H1 (cell line): ENCODE measurements around the gene TTC3. TPM values are rescaled to one million over a fixed set of nuclear protein-coding genes. Genes with fewer than 3 reads are reported as not detected.

Source experiments
- CTCF ChIA-PET: fragments of 300-600 bp; sonication (Branson Sonifier 250); formaldehyde crosslinking; loops from one replicate; lab custom pipeline; 2021; ENCODE audit not compliant: partially characterized antibody; lab: Charles Lee
- POLR2A ChIA-PET: fragments of 300-600 bp; sonication (Branson Sonifier 250); formaldehyde crosslinking; loops from one replicate; lab custom pipeline; 2021; ENCODE audit warnings: inconsistent platforms; ENCODE audit not compliant: partially characterized antibody; lab: Charles Lee
- DNase-seq, 2 experiments: peaks; one replicate each; pipeline versions ENCODE4 v3.0.0 to v3.0.0-alpha.2; 2010 to 2022; ENCODE audit warnings: low spot score in 2 of 2, low read depth in 1 of 2, mixed read lengths in 1 of 2
- FAIRE-seq: peaks from 2 replicates; lab custom pipeline; 2011; peaks lifted over from hg19 to GRCh38; lab: Jason Lieb, UNC
- H2AFZ ChIP-seq: 2 replicates; pipeline ENCODE4 v1.8.1; 2012; ENCODE audit warnings: low read length, inconsistent platforms
- H2AK5ac ChIP-seq: 2 replicates; pipeline ENCODE4 v1.6.1; 2013; ENCODE audit warnings: low read depth, low read length
- H2BK120ac ChIP-seq: replicated peaks from 2 replicates; pipeline ENCODE3; 2013; ENCODE audit warnings: low read depth, low read length, inconsistent platforms
- H2BK12ac ChIP-seq: 2 replicates; pipeline ENCODE4 v1.6.1; 2013; ENCODE audit warnings: low read depth, low read length
- H2BK15ac ChIP-seq: 2 replicates; pipeline ENCODE4 v1.6.1; 2013; ENCODE audit warnings: low read length
- H2BK20ac ChIP-seq: 2 replicates; pipeline ENCODE4 v1.6.1; 2013; ENCODE audit warnings: low read length
- H2BK5ac ChIP-seq: 2 replicates; pipeline ENCODE4 v1.6.1; 2013; ENCODE audit warnings: low read depth, low read length
- H3K14ac ChIP-seq: 2 replicates; pipeline ENCODE4 v1.6.1; 2013; ENCODE audit warnings: inconsistent platforms; ENCODE audit not compliant: insufficient read length
- H3K18ac ChIP-seq: 2 replicates; pipeline ENCODE4 v1.6.1; 2013; ENCODE audit warnings: low read length; ENCODE audit errors: extremely low read depth
- H3K23ac ChIP-seq: 2 replicates; pipeline ENCODE4 v1.6.1; 2013; ENCODE audit warnings: inconsistent platforms; ENCODE audit not compliant: insufficient read length
- H3K23me2 ChIP-seq: 2 replicates; pipeline ENCODE4 v1.6.1; 2013; ENCODE audit warnings: low read depth, low read length
- H3K27ac ChIP-seq: 2 replicates; pipeline ENCODE4 v1.6.1; 2011; ENCODE audit warnings: low read depth, low read length, inconsistent platforms
- H3K27me3 ChIP-seq, 4 experiments: replicated peaks in 1 of 4; 1 replicate in 1 of 4; 2 replicates in 3 of 4; pipeline versions ENCODE4 v1.6.1 to v1.8.1; 2011 to 2013; ENCODE audit warnings: low read length in 3 of 4, mild to moderate bottlenecking in 3 of 4, inconsistent platforms in 2 of 4, mixed read lengths in 2 of 4, moderate library complexity in 1 of 4; ENCODE audit not compliant: control insufficient read depth in 3 of 4, insufficient read depth in 3 of 4; ENCODE audit errors: extremely low read depth in 1 of 4
- H3K36me3 ChIP-seq, 4 experiments: 2 replicates each; pipeline versions ENCODE4 v1.6.1 to v1.8.1; 2011 to 2013; ENCODE audit warnings: mild to moderate bottlenecking in 4 of 4, low read length in 3 of 4, moderate library complexity in 2 of 4, control low read depth in 1 of 4, inconsistent platforms in 1 of 4; ENCODE audit not compliant: insufficient read depth in 4 of 4, control insufficient read depth in 2 of 4
- H3K4ac ChIP-seq: replicated peaks from 2 replicates; pipeline ENCODE3; 2013; ENCODE audit warnings: low read length, low read depth, mixed read lengths, inconsistent platforms; ENCODE audit not compliant: insufficient read length
- H3K4me1 ChIP-seq, 4 experiments: replicated peaks in 1 of 4; 1 replicate in 1 of 4; 2 replicates in 3 of 4; pipeline versions ENCODE4 v1.6.1 to v1.8.1; 2011 to 2013; ENCODE audit warnings: low read length in 3 of 4, inconsistent platforms in 2 of 4, mixed read lengths in 1 of 4; ENCODE audit not compliant: insufficient read depth in 4 of 4, control insufficient read depth in 3 of 4
- H3K4me2 ChIP-seq, 2 experiments: 2 replicates each; pipeline versions ENCODE4 v1.6.1 to v1.8.1; 2011 to 2013; ENCODE audit warnings: low read depth in 2 of 2, low read length in 2 of 2, control low read depth in 1 of 2, inconsistent platforms in 1 of 2, mild to moderate bottlenecking in 1 of 2; ENCODE audit not compliant: insufficient read depth in 1 of 2
- H3K4me3 ChIP-seq, 4 experiments: fragments of 200-600, 300-600 bp in 1 of 4; sonication (generic), shearing (Covaris generic), sonication (Bioruptor Twin) in 1 of 4; 2 replicates each; pipeline versions ENCODE4 v1.5.1 to v1.8.1; 2011 to 2016; ENCODE audit warnings: low read length in 4 of 4, low read depth in 3 of 4, control low read depth in 2 of 4, inconsistent platforms in 2 of 4, mild to moderate bottlenecking in 2 of 4, mixed read lengths in 1 of 4, moderate library complexity in 1 of 4; ENCODE audit not compliant: insufficient read depth in 2 of 4; ENCODE audit errors: extremely low read depth in 1 of 4
- H3K56ac ChIP-seq: replicated peaks from 2 replicates; pipeline ENCODE3; 2013; ENCODE audit warnings: low read depth, mild to moderate bottlenecking, mixed read lengths, low read length, inconsistent platforms; ENCODE audit not compliant: insufficient read length
- H3K79me1 ChIP-seq: 2 replicates; pipeline ENCODE4 v1.6.1; 2013; ENCODE audit warnings: low read depth, low read length, control low read depth
- H3K79me2 ChIP-seq, 2 experiments: 2 replicates each; pipeline versions ENCODE4 v1.6.1 to v1.8.1; 2012 to 2013; ENCODE audit warnings: low read length in 2 of 2, mild to moderate bottlenecking in 2 of 2, inconsistent platforms in 1 of 2; ENCODE audit not compliant: insufficient read depth in 2 of 2, control insufficient read depth in 1 of 2
- H3K9ac ChIP-seq, 4 experiments: replicated peaks in 1 of 4; 1 replicate in 1 of 4; 2 replicates in 3 of 4; pipeline versions ENCODE4 v1.6.1 to v1.8.1; 2011 to 2013; ENCODE audit warnings: low read depth in 3 of 4, low read length in 3 of 4, control low read depth in 2 of 4, mild to moderate bottlenecking in 2 of 4, moderate library complexity in 2 of 4, inconsistent platforms in 1 of 4; ENCODE audit errors: extremely low read depth in 1 of 4
- H3K9me3 ChIP-seq, 2 experiments: 2 replicates each; pipeline versions ENCODE4 v1.6.1 to v1.8.1; 2012 to 2013; ENCODE audit warnings: mild to moderate bottlenecking in 2 of 2, moderate library complexity in 2 of 2, control low read depth in 1 of 2, inconsistent platforms in 1 of 2, low read depth in 1 of 2, low read length in 1 of 2, mixed read lengths in 1 of 2; ENCODE audit not compliant: insufficient read depth in 2 of 2
- H4K20me1 ChIP-seq, 2 experiments: replicated peaks in 1 of 2; 2 replicates each; pipeline versions ENCODE3 to v1.8.1; 2011 to 2013; ENCODE audit warnings: inconsistent platforms in 2 of 2, low read length in 2 of 2, mild to moderate bottlenecking in 1 of 2; ENCODE audit not compliant: insufficient read depth in 2 of 2, control insufficient read depth in 1 of 2
- H4K5ac ChIP-seq: 2 replicates; pipeline ENCODE4 v1.6.1; 2013; ENCODE audit warnings: low read length, low read depth, mixed read lengths, inconsistent platforms; ENCODE audit not compliant: insufficient read length
- H4K8ac ChIP-seq: 2 replicates; pipeline ENCODE4 v1.8.0; 2013; ENCODE audit warnings: mild to moderate bottlenecking, moderate library complexity, low read length, inconsistent platforms; ENCODE audit not compliant: insufficient read depth; ENCODE audit errors: extremely low read depth
- H4K91ac ChIP-seq: replicated peaks from 2 replicates; pipeline ENCODE3; 2013; ENCODE audit warnings: low read length, mixed read lengths, inconsistent platforms; ENCODE audit not compliant: insufficient read length
- ATF2 ChIP-seq: IDR thresholded peaks from 2 replicates; pipeline ENCODE4 v1.6.1; 2012; ENCODE audit warnings: low read length, inconsistent platforms
- ATF3 ChIP-seq: IDR thresholded peaks from 2 replicates; pipeline ENCODE4 v1.6.1; 2011; ENCODE audit warnings: low read depth, mild to moderate bottlenecking, low read length; ENCODE audit not compliant: insufficient read depth
- BCL11A ChIP-seq, 2 experiments: IDR thresholded peaks; one replicate each; pipeline ENCODE4 v1.6.1; 2011; ENCODE audit warnings: low read depth in 2 of 2, low read length in 2 of 2, mild to moderate bottlenecking in 2 of 2
- CHD1 ChIP-seq: IDR thresholded peaks from 2 replicates; pipeline ENCODE4 v1.6.1; 2012; ENCODE audit warnings: low read depth, low read length, improper control_type of control experiment
- CREB1 ChIP-seq: IDR thresholded peaks from 2 replicates; pipeline ENCODE4 v1.6.1; 2012; ENCODE audit warnings: inconsistent platforms
- EGR1 ChIP-seq: IDR thresholded peaks from 2 replicates; pipeline ENCODE4 v1.6.1; 2011; ENCODE audit warnings: low read depth, low read length, borderline replicate concordance
- EZH2 ChIP-seq: fragments of 200-600 bp; sonication (generic); IDR thresholded peaks from 2 replicates; pipeline ENCODE4 v1.7.1; 2012; ENCODE audit warnings: low read depth, mild to moderate bottlenecking, moderate library complexity, low read length, inconsistent platforms; ENCODE audit not compliant: severe bottlenecking
- KDM5A ChIP-seq: fragments of 200-600 bp; IDR thresholded peaks from 2 replicates; pipeline ENCODE4 v1.7.1; 2012; ENCODE audit warnings: mild to moderate bottlenecking, low read length, inconsistent platforms, mixed read lengths
- RNF2 ChIP-seq: fragments of 200-900, 300-1000 bp; sonication (generic); IDR thresholded peaks from 2 replicates; pipeline ENCODE4 v1.7.1; 2016; ENCODE audit warnings: borderline replicate concordance, low read depth, mild to moderate bottlenecking, antibody characterized with exemption, low read length; ENCODE audit not compliant: poor library complexity, severe bottlenecking; ENCODE audit errors: missing control alignments
- SP1 ChIP-seq: IDR thresholded peaks from 2 replicates; pipeline ENCODE4 v1.6.1; 2011; ENCODE audit warnings: low read depth, low read length
- SUZ12 ChIP-seq: fragments of 200-600 bp; sonication (generic); IDR thresholded peaks from 2 replicates; pipeline ENCODE4 v1.6.1; 2012; ENCODE audit warnings: mild to moderate bottlenecking, inconsistent platforms, low read length, moderate library complexity, mixed read lengths
- TAF1 ChIP-seq: IDR thresholded peaks from 2 replicates; pipeline ENCODE4 v1.6.1; 2011; ENCODE audit warnings: mild to moderate bottlenecking, low read depth, low read length
- WGBS, 2 experiments: shearing (Covaris generic) in 1 of 2; methylation state at CpG; one replicate each; pipeline versions ENCODE4 v1.1.6 to v1.1.7; 2013 to 2015; ENCODE audit warnings: low lambda C conversion rate in 2 of 2, mixed read lengths in 2 of 2, inconsistent platforms in 1 of 2, low coverage in 1 of 2, missing lambda C conversion rate in 1 of 2; ENCODE audit not compliant: insufficient replicate concordance in 2 of 2, insufficient coverage in 1 of 2, insufficient read length in 1 of 2; ENCODE audit errors: extremely low coverage in 1 of 2, missing lambda C conversion rate in 1 of 2; 5-methylcytosine and 5-hydroxymethylcytosine counted together
- polyA plus RNA-seq, 7 experiments: library from polyadenylated mRNA; depleted of rRNA in 3 of 7; stranded (reverse) in 5 of 7; unstranded in 2 of 7; fragments of >200 nt in 5 of 7; fragments of 200-250 nt in 2 of 7; gene quantifications; 1 replicate in 5 of 7; 2 replicates in 1 of 7; 4 replicates in 1 of 7; pipeline versions ENCODE4 v1.2.1 to v1.2.3, GENCODE V29; 2011 to 2013; ENCODE audit warnings: missing spikeins in 2 of 7, mixed read lengths in 2 of 7
- total RNA-seq: library from RNA; stranded (reverse); fragmentation: NEBNext Ultra II Directional; extraction: Animal tissue kit (Norgen Biotek cat#: 25700); gene quantifications from 2 replicates; pipeline ENCODE4 v1.2.1, GENCODE V29; 2021

Gene TTC3
- total and polyA plus RNA-seq, 2 of the 8 experiments (the other 6 are each of a cell fraction or from before 2014, with no cell fraction given), result 11.0 to 36.2 TPM

GRCh38 chr21:37197746-37198145, 124.7 kb downstream of the TTC3 start:
- H3K27me3 ChIP-seq, result no peaks in the 10 kb centered on the region
- no peak overlapping the region for H4K8ac ChIP-seq
- H2AFZ ChIP-seq, result no peak overlapping the region
- H3K4me2 ChIP-seq, result no peak overlapping the region
- no peak overlapping the region for H3K4me3 ChIP-seq
- no peak overlapping the region for H2BK120ac ChIP-seq
- ChIA-PET CTCF (interaction anchor here (0.7 to 1.6 kb wide), 3 partner anchors 13 to 558 kb away, joined by 3 read pairs; no protein-coding TSS in a partner anchor), POLR2A (no interaction called here)
- H2BK12ac ChIP-seq, result no peak overlapping the region
- no peak overlapping the region for H3K14ac ChIP-seq
- H3K9ac ChIP-seq, result no peak overlapping the region
- H4K20me1 ChIP-seq, result no peaks in the 10 kb centered on the region
- no peaks in the 10 kb centered on the region for H3K9me3 ChIP-seq
- no peak overlapping the region for H4K91ac ChIP-seq
- no peak overlapping the region for H2BK5ac ChIP-seq
- DNase-seq (no peak), FAIRE-seq (no peak)
- no peak overlapping the region for H4K5ac ChIP-seq
- peaks cover 0 to 10% (median 1%) of the 10 kb centered on the region in 4 experiments; a peak in 4 of 7 replicates for H3K4me1 ChIP-seq
- H2BK15ac ChIP-seq, result no peak overlapping the region
- no peak overlapping the region for H3K27ac ChIP-seq
- H3K79me1 ChIP-seq, result no peaks in the 10 kb centered on the region
- H3K79me2 ChIP-seq, result no peaks in the 10 kb centered on the region
- H3K4ac ChIP-seq, result no peak overlapping the region
- H2AK5ac ChIP-seq, result no peak overlapping the region
- H3K56ac ChIP-seq, result no peak overlapping the region
- H3K36me3 ChIP-seq, result peaks cover 0 to 3% (median under 1%) of the 10 kb centered on the region in 4 experiments; a peak in 4 of 8 replicates
- H3K23me2 ChIP-seq, result no peaks in the 10 kb centered on the region
- H2BK20ac ChIP-seq, result no peak overlapping the region
- 84% methylated on average over 4 of the region's 4 CpGs; no CpG with 5 or more reads in 1 of the 2 experiments for WGBS, 2 experiments
- H3K18ac ChIP-seq, result no peak overlapping the region
- H3K23ac ChIP-seq, result no peak overlapping the region
- no peak for TF ChIP-seq CREB1
- no peak for TF ChIP-seq BCL11A (IDR thresholded peaks at IDR 0.05; ENCODE audit: low read depth in 2 of 2, low read length in 2 of 2)
- no peak for TF ChIP-seq EGR1
- TF ChIP-seq RNF2, result no peak
- TF ChIP-seq EZH2, result no peak
- no peak for TF ChIP-seq SUZ12
- no peak for TF ChIP-seq ATF3
- no peak for TF ChIP-seq TAF1
- no peak for TF ChIP-seq CHD1
- no peak for TF ChIP-seq KDM5A
- TF ChIP-seq ATF2, result no peak
- TF ChIP-seq SP1, result no peak
